ENCODE measurements around the gene LRBA. TPM values are rescaled to one million over a fixed set of nuclear protein-coding genes. Genes with fewer than 3 reads are reported as not detected.

The LRBA gene
- total RNA-seq, 1 experiment from 2014 or later: 55.3 TPM

DNA sequence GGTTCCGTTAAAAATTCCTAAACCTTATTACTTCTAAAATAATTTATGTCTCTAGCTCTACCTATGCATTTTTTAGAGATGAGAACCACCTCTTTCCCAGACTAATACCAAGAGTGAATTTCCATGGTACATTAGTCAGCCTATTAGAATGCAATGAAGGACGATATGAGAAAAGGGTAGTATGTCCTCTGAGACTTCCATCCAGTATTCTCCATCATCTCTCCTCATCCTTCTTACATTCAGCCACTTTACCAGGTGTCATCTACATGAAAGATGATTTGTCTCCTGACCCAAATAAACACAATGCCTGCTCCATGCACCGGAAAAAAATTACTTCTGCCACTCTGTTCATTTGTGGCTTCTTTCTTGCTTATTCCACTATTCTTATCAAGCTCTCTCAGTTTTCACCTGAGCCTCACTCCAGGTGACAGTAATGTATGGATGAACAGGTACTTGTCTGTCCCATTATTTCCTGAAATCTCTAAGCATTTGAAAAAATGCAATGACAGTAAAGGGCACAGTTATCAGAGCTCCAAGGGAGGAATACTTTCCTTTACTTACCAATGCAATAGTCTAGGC lies 335.2 kb downstream of the LRBA start:
- WGBS (ENCODE audit: extremely low coverage, insufficient read length, low lambda C conversion rate): 100% methylated on average over 1 of the region's 3 CpGs

More for the DNA sequence above, 335.2 kb downstream of the LRBA start:
- Histone ChIP-seq H4K20me1 (ENCODE audit: control insufficient read depth, insufficient read depth, insufficient read length) (no peaks in the 10 kb centered on the region), H2AK5ac (ENCODE audit: insufficient read length, low read length) (no peak overlapping the region), H2BK5ac (ENCODE audit: insufficient read length, low read length) (no peak overlapping the region), H3K79me2 (ENCODE audit: insufficient read depth, low read length) (no peaks in the 10 kb centered on the region), H3K4me2 (ENCODE audit: insufficient read depth, insufficient read length, low read length) (no peak overlapping the region), H2AFZ (ENCODE audit: low read length) (no peak overlapping the region), H3K23ac (ENCODE audit: insufficient read length, low read depth, low read length) (no peak overlapping the region), H2BK20ac (ENCODE audit: low read depth, low read length, poor library complexity, severe bottlenecking) (no peak overlapping the region), H3K27ac (ENCODE audit: insufficient read length, low read depth, low read length) (no peak overlapping the region), H4K5ac (ENCODE audit: insufficient read length, low read depth, low read length) (no peak overlapping the region), H3K18ac (ENCODE audit: insufficient read length, low read depth, low read length) (no peak overlapping the region), H2BK15ac (ENCODE audit: low read depth, low read length) (no peak overlapping the region), H2BK12ac (ENCODE audit: insufficient read length, low read depth, low read length) (no peak overlapping the region), H3K14ac (ENCODE audit: insufficient read depth, low read length) (no peak overlapping the region), H3K79me1 (ENCODE audit: insufficient read depth, low read depth, low read length, poor library complexity, severe bottlenecking) (no peaks in the 10 kb centered on the region), H3T11ph (ENCODE audit: low read length) (no peak overlapping the region), H3K4me1 (ENCODE audit: insufficient read depth, low read length) (no peaks in the 10 kb centered on the region), H3K4ac (ENCODE audit: low read depth, low read length) (no peak overlapping the region), H3K23me2 (ENCODE audit: insufficient read length, low read depth, low read length, poor library complexity, severe bottlenecking) (no peaks in the 10 kb centered on the region), H3K27me3 (ENCODE audit: insufficient read depth, low read length) (no peaks in the 10 kb centered on the region), H3K56ac (ENCODE audit: insufficient read length, low read depth, low read length) (no peak overlapping the region), H2BK120ac (ENCODE audit: low read depth, low read length, poor library complexity, severe bottlenecking) (no peak overlapping the region), H3K9ac (ENCODE audit: extremely low read depth, insufficient read length, low read length) (no peak overlapping the region), H3K9me3 (ENCODE audit: control insufficient read depth, low read depth, low read length) (no peaks in the 10 kb centered on the region), H4K91ac (ENCODE audit: insufficient read length, low read depth, low read length) (no peak overlapping the region), H4K8ac (replicated peaks; ENCODE audit: insufficient read length, low read depth, low read length) (no peak overlapping the region)
- Mint-ChIP-seq H3K4me1 (peaks cover 12 to 15% of the 10 kb centered on the region in 2 experiments), H3K36me3 (ENCODE audit: insufficient read depth in 1 of 3, low read depth in 3 of 3) (no peaks in the 10 kb centered on the region), H3K27ac (no peak overlapping the region), H3K27me3 (ENCODE audit: low read depth) (no peaks in the 10 kb centered on the region), H3K9me3 (no peaks in the 10 kb centered on the region), H3K4me3 (no peak overlapping the region)
- DNase-seq: no peak
- TF ChIP-seq, protein P1, sequence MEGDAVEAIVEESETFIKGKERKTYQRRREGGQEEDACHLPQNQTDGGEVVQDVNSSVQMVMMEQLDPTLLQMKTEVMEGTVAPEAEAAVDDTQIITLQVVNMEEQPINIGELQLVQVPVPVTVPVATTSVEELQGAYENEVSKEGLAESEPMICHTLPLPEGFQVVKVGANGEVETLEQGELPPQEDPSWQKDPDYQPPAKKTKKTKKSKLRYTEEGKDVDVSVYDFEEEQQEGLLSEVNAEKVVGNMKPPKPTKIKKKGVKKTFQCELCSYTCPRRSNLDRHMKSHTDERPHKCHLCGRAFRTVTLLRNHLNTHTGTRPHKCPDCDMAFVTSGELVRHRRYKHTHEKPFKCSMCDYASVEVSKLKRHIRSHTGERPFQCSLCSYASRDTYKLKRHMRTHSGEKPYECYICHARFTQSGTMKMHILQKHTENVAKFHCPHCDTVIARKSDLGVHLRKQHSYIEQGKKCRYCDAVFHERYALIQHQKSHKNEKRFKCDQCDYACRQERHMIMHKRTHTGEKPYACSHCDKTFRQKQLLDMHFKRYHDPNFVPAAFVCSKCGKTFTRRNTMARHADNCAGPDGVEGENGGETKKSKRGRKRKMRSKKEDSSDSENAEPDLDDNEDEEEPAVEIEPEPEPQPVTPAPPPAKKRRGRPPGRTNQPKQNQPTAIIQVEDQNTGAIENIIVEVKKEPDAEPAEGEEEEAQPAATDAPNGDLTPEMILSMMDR (conservative IDR thresholded peaks at IDR 0.05): no peak
